AG09309 (cell line): ENCODE data around the gene OLA1.

Source experiments
- DNase-seq: peaks from one replicate; pipeline ENCODE4 v3.0.0-alpha.2; 2010; ENCODE audit warnings: low read depth
- H3K4me3 ChIP-seq: 2 replicates; pipeline ENCODE4 v1.5.1; 2011; ENCODE audit warnings: mild to moderate bottlenecking, low read depth, low read length, moderate library complexity; ENCODE audit not compliant: control insufficient read depth
- CTCF ChIP-seq: IDR thresholded peaks from 2 replicates; pipeline ENCODE4 v1.5.1; 2011; ENCODE audit warnings: mild to moderate bottlenecking, low read depth, low read length, inconsistent platforms; ENCODE audit not compliant: insufficient read depth, control insufficient read depth; ENCODE audit errors: missing control alignments

OLA1 gene

GRCh38 chr2:174080672-174081121, 167.6 kb downstream of the OLA1 start:
- no peak for DNase-seq
- no peak overlapping the region for H3K4me3 ChIP-seq
- no peak for TF ChIP-seq CTCF

GRCh38 chr2:174078275-174078674, 170.1 kb downstream of the OLA1 start:
- peak; percentile 52 for TF ChIP-seq CTCF
- DNase-seq: no peak
- no peak overlapping the region for H3K4me3 ChIP-seq

- no peak for DNase-seq
- no peak overlapping the region for H3K4me3 ChIP-seq
- TF ChIP-seq CTCF: no peak
These were observed 171.4 kb downstream of the OLA1 start for GRCh38 chr2:174076975-174077374.

- DNase-seq: no peak
- H3K4me3 ChIP-seq: no peak overlapping the region
- peak; percentile 13 for TF ChIP-seq CTCF
These were observed 172.3 kb downstream of the OLA1 start for GRCh38 chr2:174076040-174076439.

- no peak for TF ChIP-seq CTCF
- H3K4me3 ChIP-seq: no peak overlapping the region
- DNase-seq: no peak
These were observed 173.5 kb downstream of the OLA1 start for GRCh38 chr2:174074831-174075230.

- TF ChIP-seq CTCF: no peak
- no peak for DNase-seq
- no peak overlapping the region for H3K4me3 ChIP-seq
These were observed 175.5 kb downstream of the OLA1 start for GRCh38 chr2:174072857-174073256.

GRCh38 chr2:174072069-174072468, 176.3 kb downstream of the OLA1 start:
- no peak for TF ChIP-seq CTCF
- no peak overlapping the region for H3K4me3 ChIP-seq
- no peak for DNase-seq
